Fibroblast of pulmonary artery (primary cell): Measurements from ENCODE around the gene MSANTD3.
A peak's percentile ranks its signal among the peaks of the same experiment; 100 is the strongest.
"Not testable (repeated sequence)": the region's sequence is repeated elsewhere in the genome, so short reads cannot be mapped to it uniquely, and the experiment has no call there.

ENCODE experiments used
- DNase-seq: peaks from one replicate; pipeline ENCODE4 v3.0.0-alpha.2; 2010; ENCODE audit warnings: low read depth
- H3K4me3 ChIP-seq: replicated peaks from 2 replicates; pipeline ENCODE4 v1.5.1; 2011; ENCODE audit warnings: low read depth, mild to moderate bottlenecking, control low read depth, low read length, moderate library complexity
- CTCF ChIP-seq: IDR thresholded peaks from 2 replicates; pipeline ENCODE4 v1.5.1; 2011; ENCODE audit warnings: mild to moderate bottlenecking, control low read depth, low read length, inconsistent platforms; ENCODE audit errors: missing control alignments

Gene MSANTD3

GRCh38 chr9:100426530-100427365 lies at the start of gene MSANTD3:
MSANTD3 (plus strand) TSS chr9:100427143; CDS start chr9:100441939, 14,796 bp downstream.
- peak; percentile 63 for DNase-seq
- TF ChIP-seq CTCF, result no peak
- peak within 1 kb of the TSS; percentile 77 for H3K4me3 ChIP-seq

GRCh38 chr9:100379862-100380261 lies 47.1 kb upstream of the MSANTD3 start:
- DNase-seq, result peak; percentile 75
- TF ChIP-seq CTCF, result no peak
- H3K4me3 ChIP-seq, result no peak overlapping the region

- not testable (repeated sequence) for H3K4me3 ChIP-seq, DNase-seq
Measured at GRCh38 chr9:100392989-100393388, 34.0 kb upstream of the MSANTD3 start.

- no peak overlapping the region for H3K4me3 ChIP-seq
- no peak for TF ChIP-seq CTCF
- DNase-seq, result no peak
Measured at GRCh38 chr9:100394032-100394695, 32.8 kb upstream of the MSANTD3 start.

- DNase-seq, result peak; percentile 60
- H3K4me3 ChIP-seq, result no peak overlapping the region
- no peak for TF ChIP-seq CTCF
Measured at GRCh38 chr9:100394816-100395215, 32.1 kb upstream of the MSANTD3 start.

- no peak for TF ChIP-seq CTCF
- no peak for DNase-seq
- H3K4me3 ChIP-seq, result no peak overlapping the region
Measured at GRCh38 chr9:100396769-100397168, 30.2 kb upstream of the MSANTD3 start.

- DNase-seq, result no peak
- H3K4me3 ChIP-seq, result no peak overlapping the region
- no peak for TF ChIP-seq CTCF
Measured at GRCh38 chr9:100397529-100398266, 29.2 kb upstream of the MSANTD3 start.
